GM12875 (cell line): ENCODE data around the gene RAPH1.

Source experiments
- H3K4me3 ChIP-seq: one replicate; pipeline ENCODE4 v1.5.1; 2011; ENCODE audit warnings: low read depth, low read length, control low read depth
- CTCF ChIP-seq: IDR thresholded peaks from 2 replicates; pipeline ENCODE4 v1.5.1; 2011; ENCODE audit warnings: low read depth, mild to moderate bottlenecking, control low read depth, inconsistent platforms, low read length, moderate library complexity, borderline replicate concordance; ENCODE audit not compliant: insufficient read depth

Gene RAPH1

GRCh38 chr2:203535078-203535783, at the start of gene RAPH1:
Gene RAPH1, minus strand, starts transcription at chr2:203535301. Its CDS starts 39,948 bp downstream, at chr2:203495353.
- peak within 1 kb of the TSS; percentile 70 for H3K4me3 ChIP-seq
- TF ChIP-seq CTCF = no peak

- no peak overlapping the region for H3K4me3 ChIP-seq
- TF ChIP-seq CTCF = no peak
These were observed 49.7 kb upstream of the RAPH1 start for GRCh38 chr2:203584784-203585183.

- no peak for TF ChIP-seq CTCF
- no peak overlapping the region for H3K4me3 ChIP-seq
These were observed 48.6 kb upstream of the RAPH1 start for GRCh38 chr2:203583701-203584100.

- no peak for TF ChIP-seq CTCF
- H3K4me3 ChIP-seq = no peak overlapping the region
These were observed 48.1 kb upstream of the RAPH1 start for GRCh38 chr2:203583084-203583695.

- no peak overlapping the region for H3K4me3 ChIP-seq
- no peak for TF ChIP-seq CTCF
These were observed 47.4 kb upstream of the RAPH1 start for GRCh38 chr2:203582468-203582867.

- no peak overlapping the region for H3K4me3 ChIP-seq
- TF ChIP-seq CTCF = no peak
These were observed 45.7 kb upstream of the RAPH1 start for GRCh38 chr2:203580844-203581243.

- TF ChIP-seq CTCF = no peak
- no peak overlapping the region for H3K4me3 ChIP-seq
These were observed 44.6 kb upstream of the RAPH1 start for GRCh38 chr2:203579730-203580129.
